Right lobe of liver (tissue), 6 donors: ENCODE measurements around the gene SPAG6. TPM values are rescaled to one million over a fixed set of nuclear protein-coding genes. Genes with fewer than 3 reads are reported as not detected.

Source experiments
- ATAC-seq, 4 donors: fragments of 200-7000 bp; cut with Tn5 transposase; one replicate each; pipeline ENCODE4 v1.9.1; 2020; ENCODE audit warnings: mild to moderate bottlenecking in 4 of 4, moderate library complexity in 4 of 4
- DNase-seq, 3 donors: peaks; one replicate each; pipeline ENCODE4 v3.0.0-alpha.2; 2020
- H3K27ac ChIP-seq, 3 donors: fragments of 200-600 bp; one replicate each; pipeline ENCODE4 v1.8.0; 2022
- H3K27me3 ChIP-seq, 2 donors: fragments of 200-600 bp; one replicate each; pipeline ENCODE4 v1.8.0; 2022
- H3K36me3 ChIP-seq, 4 donors: fragments of 200-600 bp; sonication (generic) in 1 of 4; one replicate each; pipeline versions ENCODE4 v1.5.1 to v1.8.0; 2017 to 2022; ENCODE audit warnings: control low read depth in 1 of 4
- H3K4me1 ChIP-seq, 4 donors: fragments of 200-600 bp; sonication (generic) in 1 of 4; one replicate each; pipeline versions ENCODE4 v1.5.1 to v1.8.0; 2017 to 2022; ENCODE audit warnings: control low read depth in 1 of 4
- H3K4me3 ChIP-seq, 3 donors: fragments of 200-600 bp; one replicate each; pipeline ENCODE4 v1.8.0; 2022
- H3K9me3 ChIP-seq, 4 donors: fragments of 200-600 bp; sonication (generic) in 1 of 4; one replicate each; pipeline versions ENCODE4 v1.5.1 to v1.8.0; 2017 to 2022; ENCODE audit warnings: control low read depth in 1 of 4
- POLR2A ChIP-seq: fragments of 450-650 bp; IDR thresholded peaks from one replicate; pipeline ENCODE4 v1.6.1; 2017; ENCODE audit warnings: antibody characterized with exemption, mild to moderate bottlenecking
- WGBS: methylation state at CpG from one replicate; pipeline ENCODE4 v1.1.6; 2018; ENCODE audit warnings: low coverage, low lambda C conversion rate; ENCODE audit not compliant: insufficient coverage; ENCODE audit errors: missing lambda C conversion rate; 5-methylcytosine and 5-hydroxymethylcytosine counted together
- intact Hi-C, 2 donors: fragments of 100-400 bp; cut with DNase I; formaldehyde crosslinking; loops; one replicate each; pipeline versions ENCODE4 v1.11.2 to v1.14.1; 2022
- total RNA-seq, 6 experiments: library from RNA; depleted of rRNA in 2 of 6; stranded (reverse); fragments of >200 nt in 2 of 6; fragmentation: NEBNext Ultra II Directional in 3 of 6; extraction: Animal tissue kit (Norgen Biotek cat#: 25700) in 3 of 6; gene quantifications; one replicate each; pipeline versions ENCODE4 v1.1.0 to v1.2.4, GENCODE V29; 2016 to 2023
- TF ChIP-seq, protein P1 (sequence below), 4 donors: fragments of 200-600 bp in 3 of 4; fragments of 450-650 bp in 1 of 4; IDR thresholded peaks; one replicate each; pipeline versions ENCODE4 v1.5.1 to v1.8.0; 2016 to 2022; ENCODE audit warnings: antibody characterized with exemption in 4 of 4, mild to moderate bottlenecking in 2 of 4
- donor health status: DM: no; HTN: yes; CAD: no.
- donor health status: DM: no; HTN: no; CAD: no.
- donor health status: DM: no; HTN: no; CAD: no.
- donor health status: DM: no; HTN: yes; CAD: no.
- donor health status: DM: no; HTN: yes; CAD: no.

SPAG6 gene
- total RNA-seq, 6 experiments from 2014 or later = not detected

GRCh38 chr10:22454634-22455033 lies 109.3 kb downstream of the SPAG6 start:
- Histone ChIP-seq H3K9me3 (no peaks in the 10 kb centered on the region), H3K4me3 (no peak overlapping the region), H3K4me1 (no peaks in the 10 kb centered on the region), H3K27ac (no peak overlapping the region), H3K36me3 (no peaks in the 10 kb centered on the region), H3K27me3 (no peaks in the 10 kb centered on the region)
- TF ChIP-seq, protein P1, sequence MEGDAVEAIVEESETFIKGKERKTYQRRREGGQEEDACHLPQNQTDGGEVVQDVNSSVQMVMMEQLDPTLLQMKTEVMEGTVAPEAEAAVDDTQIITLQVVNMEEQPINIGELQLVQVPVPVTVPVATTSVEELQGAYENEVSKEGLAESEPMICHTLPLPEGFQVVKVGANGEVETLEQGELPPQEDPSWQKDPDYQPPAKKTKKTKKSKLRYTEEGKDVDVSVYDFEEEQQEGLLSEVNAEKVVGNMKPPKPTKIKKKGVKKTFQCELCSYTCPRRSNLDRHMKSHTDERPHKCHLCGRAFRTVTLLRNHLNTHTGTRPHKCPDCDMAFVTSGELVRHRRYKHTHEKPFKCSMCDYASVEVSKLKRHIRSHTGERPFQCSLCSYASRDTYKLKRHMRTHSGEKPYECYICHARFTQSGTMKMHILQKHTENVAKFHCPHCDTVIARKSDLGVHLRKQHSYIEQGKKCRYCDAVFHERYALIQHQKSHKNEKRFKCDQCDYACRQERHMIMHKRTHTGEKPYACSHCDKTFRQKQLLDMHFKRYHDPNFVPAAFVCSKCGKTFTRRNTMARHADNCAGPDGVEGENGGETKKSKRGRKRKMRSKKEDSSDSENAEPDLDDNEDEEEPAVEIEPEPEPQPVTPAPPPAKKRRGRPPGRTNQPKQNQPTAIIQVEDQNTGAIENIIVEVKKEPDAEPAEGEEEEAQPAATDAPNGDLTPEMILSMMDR (IDR thresholded peaks at IDR 0.05) = no peak
- no peak for TF ChIP-seq POLR2A
- no peak for DNase-seq
- no peak for ATAC-seq
- intact Hi-C loops = no loop called here
- WGBS = 58% methylated on average over 1 of the region's 1 CpG

GRCh38 chr10:22455068-22455857 lies 110.0 kb downstream of the SPAG6 start:
- WGBS = 77% methylated on average over 7 of the region's 8 CpGs
- intact Hi-C loops = no loop called here
- no peak for TF ChIP-seq POLR2A
- TF ChIP-seq, protein P1 (IDR thresholded peaks at IDR 0.05) = no peak
- no peaks in the 10 kb centered on the region for H3K4me1 ChIP-seq
- ATAC-seq = no peak
- H3K27me3 ChIP-seq = no peaks in the 10 kb centered on the region
- DNase-seq = no peak
- H3K9me3 ChIP-seq = no peaks in the 10 kb centered on the region
- H3K4me3 ChIP-seq = no peak overlapping the region
- no peaks in the 10 kb centered on the region for H3K36me3 ChIP-seq
- H3K27ac ChIP-seq = no peak overlapping the region

GRCh38 chr10:22456486-22456885 lies 111.2 kb downstream of the SPAG6 start:
- WGBS = 77% methylated on average over 2 of the region's 2 CpGs
- intact Hi-C loops = no loop called here
- H3K4me3 ChIP-seq = no peak overlapping the region
- no peak for TF ChIP-seq POLR2A
- TF ChIP-seq, protein P1 (IDR thresholded peaks at IDR 0.05) = no peak
- no peaks in the 10 kb centered on the region for H3K27me3 ChIP-seq
- H3K36me3 ChIP-seq = no peaks in the 10 kb centered on the region
- no peak for ATAC-seq
- no peaks in the 10 kb centered on the region for H3K4me1 ChIP-seq
- no peak for DNase-seq
- H3K9me3 ChIP-seq = no peaks in the 10 kb centered on the region
- H3K27ac ChIP-seq = no peak overlapping the region

DNA sequence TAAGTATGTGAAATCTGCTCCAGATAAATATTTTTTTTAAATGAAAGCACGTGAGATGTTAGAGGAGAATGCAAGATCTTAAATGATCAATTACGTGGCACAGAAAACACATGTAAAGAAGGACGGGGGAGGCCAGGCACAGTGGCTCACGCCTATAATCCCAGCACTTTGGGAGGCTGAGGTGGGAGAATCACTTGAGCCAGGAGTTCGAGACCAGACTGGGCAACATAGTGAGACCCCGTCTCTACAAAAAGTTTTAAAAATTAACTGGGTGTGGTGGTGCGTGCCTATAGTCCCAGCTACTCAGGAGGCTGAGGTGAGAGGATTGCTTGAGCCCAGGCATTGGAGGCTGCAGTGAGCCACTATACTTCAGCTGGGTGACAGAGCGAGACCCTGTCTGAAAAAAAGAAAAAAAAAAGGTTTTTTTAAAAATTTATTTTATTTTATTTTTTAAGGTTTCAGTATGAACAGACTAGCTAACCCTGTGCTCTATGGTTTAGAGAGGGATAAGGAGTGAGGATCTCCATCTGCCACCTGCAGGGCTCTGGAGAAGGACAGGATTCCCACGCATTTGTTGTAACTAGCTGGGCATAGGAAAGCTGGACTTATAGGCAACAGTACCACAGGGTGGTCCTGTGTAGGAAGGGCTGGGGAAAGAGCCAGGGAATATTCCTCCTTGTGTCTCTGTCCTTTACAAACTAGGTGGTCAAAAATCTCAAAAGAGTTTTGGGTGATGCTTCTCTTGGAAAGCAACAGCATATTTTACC lies 113.2 kb downstream of the SPAG6 start:
- H3K4me1 ChIP-seq = no peaks in the 10 kb centered on the region
- H3K9me3 ChIP-seq = no peaks in the 10 kb centered on the region
- no peaks in the 10 kb centered on the region for H3K27me3 ChIP-seq
- no peak overlapping the region for H3K4me3 ChIP-seq
- ATAC-seq (no peak), DNase-seq (no peak)
- H3K27ac ChIP-seq = no peak overlapping the region
- no peaks in the 10 kb centered on the region for H3K36me3 ChIP-seq
- WGBS = 89% methylated on average over 8 of the region's 9 CpGs
- TF ChIP-seq, protein P1 (IDR thresholded peaks at IDR 0.05) = no peak
- TF ChIP-seq POLR2A = no peak
- intact Hi-C loops = no loop called here
